Rectal smooth muscle tissue (tissue), 1 donor: Measurements from ENCODE around the gene FBXL15.

Source experiments
- H3K27ac ChIP-seq: one replicate; pipeline ENCODE4 v1.7.0; 2013; ENCODE audit warnings: low read depth, low read length, inconsistent platforms
- H3K27me3 ChIP-seq: one replicate; pipeline ENCODE4 v1.7.0; 2013; ENCODE audit warnings: low read length; ENCODE audit not compliant: control insufficient read depth, insufficient read depth
- H3K36me3 ChIP-seq: one replicate; pipeline ENCODE4 v1.7.0; 2013; ENCODE audit warnings: low read length; ENCODE audit not compliant: control insufficient read depth, insufficient read depth
- H3K4me1 ChIP-seq: one replicate; pipeline ENCODE4 v1.7.0; 2013; ENCODE audit warnings: low read length; ENCODE audit not compliant: control insufficient read depth, insufficient read depth
- H3K4me3 ChIP-seq: one replicate; pipeline ENCODE4 v1.7.0; 2013; ENCODE audit warnings: low read length
- H3K9ac ChIP-seq: one replicate; pipeline ENCODE4 v1.7.0; 2013; ENCODE audit warnings: low read length

Gene FBXL15

GRCh38 chr10:102461187-102462054 lies 40.8 kb downstream of the FBXL15 start:
- H3K27me3 ChIP-seq = no peaks in the 10 kb centered on the region
- peaks cover 4% of the 10 kb centered on the region for H3K4me1 ChIP-seq
- no peak overlapping the region for H3K9ac ChIP-seq
- peak overlapping the region; percentile 84 for H3K4me3 ChIP-seq
- no peaks in the 10 kb centered on the region for H3K36me3 ChIP-seq
- no peak overlapping the region for H3K27ac ChIP-seq

- Histone ChIP-seq H3K27me3 (no peaks in the 10 kb centered on the region), H3K27ac (no peak overlapping the region), H3K4me3 (peak overlapping the region; percentile 2), H3K36me3 (no peaks in the 10 kb centered on the region), H3K9ac (no peak overlapping the region), H3K4me1 (peaks cover 4% of the 10 kb centered on the region)
Measured at GRCh38 chr10:102462512-102463054, 41.9 kb downstream of the FBXL15 start.

GRCh38 chr10:102463983-102464382 lies 43.3 kb downstream of the FBXL15 start:
- Histone ChIP-seq H3K27ac (no peak overlapping the region), H3K36me3 (no peaks in the 10 kb centered on the region), H3K4me3 (no peak overlapping the region)

DNA sequence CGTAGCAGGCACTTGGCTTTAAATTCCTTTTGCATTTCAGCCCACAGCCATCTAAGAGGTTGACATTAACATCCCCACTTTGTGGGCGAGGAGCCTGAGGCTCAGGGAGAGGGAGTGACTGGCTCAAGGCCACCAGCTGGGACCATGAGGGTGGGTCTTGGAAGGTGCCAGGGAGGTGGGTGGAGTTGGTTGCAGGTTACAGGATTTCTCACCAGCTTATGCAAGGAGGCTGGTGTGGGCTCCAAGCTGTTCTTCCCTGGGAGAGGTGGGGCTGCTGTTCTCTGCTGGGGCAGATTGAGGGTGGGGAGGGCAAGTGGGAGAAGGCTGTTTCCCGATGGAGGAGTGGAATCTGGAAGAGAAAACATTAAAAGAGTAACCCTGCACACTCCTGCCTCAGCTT lies 44.8 kb downstream of the FBXL15 start:
- Histone ChIP-seq H3K27ac (no peak overlapping the region), H3K9ac (no peak overlapping the region), H3K27me3 (no peaks in the 10 kb centered on the region), H3K4me3 (no peak overlapping the region), H3K4me1 (peaks cover 4% of the 10 kb centered on the region), H3K36me3 (no peaks in the 10 kb centered on the region)

More at GRCh38 chr10:102463983-102464382, 43.3 kb downstream of the FBXL15 start:
- H3K9ac ChIP-seq = no peak overlapping the region
- H3K4me1 ChIP-seq = peaks cover 4% of the 10 kb centered on the region
- no peaks in the 10 kb centered on the region for H3K27me3 ChIP-seq

GRCh38 chr10:102467318-102467717 lies 46.7 kb downstream of the FBXL15 start:
- H3K27ac ChIP-seq = no peak overlapping the region
- H3K27me3 ChIP-seq = no peaks in the 10 kb centered on the region
- H3K4me3 ChIP-seq = no peak overlapping the region
- H3K4me1 ChIP-seq = no peaks in the 10 kb centered on the region
- H3K9ac ChIP-seq = no peak overlapping the region
- H3K36me3 ChIP-seq = no peaks in the 10 kb centered on the region

DNA sequence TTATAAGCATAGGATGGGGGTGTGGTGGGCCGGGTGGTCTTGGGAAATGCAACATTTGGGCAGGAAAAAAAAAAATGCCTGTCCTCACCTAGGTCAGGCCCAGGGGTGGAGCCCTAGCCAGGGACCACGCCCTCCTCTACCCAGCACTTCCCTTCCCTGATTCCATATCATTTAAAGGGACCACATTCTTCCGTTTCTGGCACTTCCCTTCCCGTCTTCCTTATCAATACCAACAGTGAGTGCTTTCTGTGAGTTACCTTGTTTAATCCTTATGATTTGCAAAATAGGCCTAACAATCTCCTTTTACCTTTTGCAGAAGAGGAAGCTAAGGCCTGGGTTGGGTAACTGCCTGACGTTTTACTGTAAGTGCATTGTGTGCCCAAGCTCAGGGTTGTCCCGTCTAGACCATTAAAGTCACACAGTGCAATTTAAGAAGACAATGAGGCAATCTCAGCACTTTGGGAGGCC lies 47.4 kb downstream of the FBXL15 start:
- Histone ChIP-seq H3K36me3 (no peaks in the 10 kb centered on the region), H3K4me1 (no peaks in the 10 kb centered on the region), H3K4me3 (no peak overlapping the region), H3K27ac (no peak overlapping the region), H3K9ac (no peak overlapping the region), H3K27me3 (no peaks in the 10 kb centered on the region)

- Histone ChIP-seq H3K36me3 (no peaks in the 10 kb centered on the region), H3K4me3 (no peak overlapping the region), H3K27me3 (no peaks in the 10 kb centered on the region), H3K27ac (no peak overlapping the region), H3K4me1 (no peaks in the 10 kb centered on the region), H3K9ac (no peak overlapping the region)
Measured at GRCh38 chr10:102468683-102469082, 48.0 kb downstream of the FBXL15 start.

- Histone ChIP-seq H3K4me3 (no peak overlapping the region), H3K27me3 (no peaks in the 10 kb centered on the region), H3K9ac (no peak overlapping the region), H3K4me1 (no peaks in the 10 kb centered on the region), H3K27ac (no peak overlapping the region), H3K36me3 (no peaks in the 10 kb centered on the region)
Measured at GRCh38 chr10:102470579-102471546, 50.2 kb downstream of the FBXL15 start.
